ENCODE data around the gene TRIOBP.

TRIOBP gene, protein sequence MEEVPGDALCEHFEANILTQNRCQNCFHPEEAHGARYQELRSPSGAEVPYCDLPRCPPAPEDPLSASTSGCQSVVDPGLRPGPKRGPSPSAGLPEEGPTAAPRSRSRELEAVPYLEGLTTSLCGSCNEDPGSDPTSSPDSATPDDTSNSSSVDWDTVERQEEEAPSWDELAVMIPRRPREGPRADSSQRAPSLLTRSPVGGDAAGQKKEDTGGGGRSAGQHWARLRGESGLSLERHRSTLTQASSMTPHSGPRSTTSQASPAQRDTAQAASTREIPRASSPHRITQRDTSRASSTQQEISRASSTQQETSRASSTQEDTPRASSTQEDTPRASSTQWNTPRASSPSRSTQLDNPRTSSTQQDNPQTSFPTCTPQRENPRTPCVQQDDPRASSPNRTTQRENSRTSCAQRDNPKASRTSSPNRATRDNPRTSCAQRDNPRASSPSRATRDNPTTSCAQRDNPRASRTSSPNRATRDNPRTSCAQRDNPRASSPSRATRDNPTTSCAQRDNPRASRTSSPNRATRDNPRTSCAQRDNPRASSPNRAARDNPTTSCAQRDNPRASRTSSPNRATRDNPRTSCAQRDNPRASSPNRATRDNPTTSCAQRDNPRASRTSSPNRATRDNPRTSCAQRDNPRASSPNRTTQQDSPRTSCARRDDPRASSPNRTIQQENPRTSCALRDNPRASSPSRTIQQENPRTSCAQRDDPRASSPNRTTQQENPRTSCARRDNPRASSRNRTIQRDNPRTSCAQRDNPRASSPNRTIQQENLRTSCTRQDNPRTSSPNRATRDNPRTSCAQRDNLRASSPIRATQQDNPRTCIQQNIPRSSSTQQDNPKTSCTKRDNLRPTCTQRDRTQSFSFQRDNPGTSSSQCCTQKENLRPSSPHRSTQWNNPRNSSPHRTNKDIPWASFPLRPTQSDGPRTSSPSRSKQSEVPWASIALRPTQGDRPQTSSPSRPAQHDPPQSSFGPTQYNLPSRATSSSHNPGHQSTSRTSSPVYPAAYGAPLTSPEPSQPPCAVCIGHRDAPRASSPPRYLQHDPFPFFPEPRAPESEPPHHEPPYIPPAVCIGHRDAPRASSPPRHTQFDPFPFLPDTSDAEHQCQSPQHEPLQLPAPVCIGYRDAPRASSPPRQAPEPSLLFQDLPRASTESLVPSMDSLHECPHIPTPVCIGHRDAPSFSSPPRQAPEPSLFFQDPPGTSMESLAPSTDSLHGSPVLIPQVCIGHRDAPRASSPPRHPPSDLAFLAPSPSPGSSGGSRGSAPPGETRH (N-terminal part only)

DNA sequence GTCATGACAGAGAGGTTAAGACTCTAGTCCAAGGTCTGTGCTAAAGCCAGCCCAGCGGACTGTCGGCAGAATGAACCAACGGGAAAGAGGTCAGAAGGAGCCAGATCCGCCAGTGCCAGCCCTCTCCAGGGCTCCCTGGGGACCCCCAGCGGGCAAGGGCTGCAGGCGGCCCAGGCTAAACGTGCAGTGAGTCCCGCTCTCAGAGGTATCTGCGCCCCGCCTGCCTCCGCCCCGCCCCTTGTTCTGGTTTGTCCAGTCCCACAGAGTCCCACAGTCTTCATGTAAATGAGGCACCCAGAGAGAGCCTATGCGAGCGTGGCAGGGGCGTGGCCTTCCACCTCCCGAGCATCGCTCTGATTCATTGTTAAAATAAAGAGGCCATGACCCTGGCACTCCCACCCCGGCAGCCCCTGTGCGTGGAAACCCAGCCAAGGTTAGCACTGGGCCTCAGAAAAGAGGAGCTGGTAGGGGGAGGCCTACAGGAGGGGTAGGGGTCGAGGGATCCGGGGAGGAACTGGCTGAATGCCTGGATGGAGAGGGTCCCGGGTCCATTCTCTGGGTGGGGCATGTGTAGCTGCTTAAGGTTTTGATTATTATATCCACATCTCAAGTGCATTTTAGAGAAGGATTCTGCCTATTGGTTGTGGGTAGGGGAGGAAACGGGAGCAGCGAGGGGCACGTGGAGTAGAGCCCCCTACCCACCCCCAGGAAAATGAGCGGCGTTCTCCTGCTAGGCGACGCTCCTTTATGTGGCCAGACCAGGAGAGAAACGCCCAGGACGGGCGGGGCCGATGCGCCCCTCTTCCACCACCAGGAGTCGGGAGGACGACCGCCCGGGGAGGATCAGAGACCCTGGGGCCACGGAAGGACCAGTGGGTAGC lies at the start of gene TRIOBP:
Gene TRIOBP (plus strand): TSS at position 392 of the 881 bp plus-strand sequence. CDS start 4,318 bp downstream, outside the sequence.
- TF ChIP-seq, protein P1, sequence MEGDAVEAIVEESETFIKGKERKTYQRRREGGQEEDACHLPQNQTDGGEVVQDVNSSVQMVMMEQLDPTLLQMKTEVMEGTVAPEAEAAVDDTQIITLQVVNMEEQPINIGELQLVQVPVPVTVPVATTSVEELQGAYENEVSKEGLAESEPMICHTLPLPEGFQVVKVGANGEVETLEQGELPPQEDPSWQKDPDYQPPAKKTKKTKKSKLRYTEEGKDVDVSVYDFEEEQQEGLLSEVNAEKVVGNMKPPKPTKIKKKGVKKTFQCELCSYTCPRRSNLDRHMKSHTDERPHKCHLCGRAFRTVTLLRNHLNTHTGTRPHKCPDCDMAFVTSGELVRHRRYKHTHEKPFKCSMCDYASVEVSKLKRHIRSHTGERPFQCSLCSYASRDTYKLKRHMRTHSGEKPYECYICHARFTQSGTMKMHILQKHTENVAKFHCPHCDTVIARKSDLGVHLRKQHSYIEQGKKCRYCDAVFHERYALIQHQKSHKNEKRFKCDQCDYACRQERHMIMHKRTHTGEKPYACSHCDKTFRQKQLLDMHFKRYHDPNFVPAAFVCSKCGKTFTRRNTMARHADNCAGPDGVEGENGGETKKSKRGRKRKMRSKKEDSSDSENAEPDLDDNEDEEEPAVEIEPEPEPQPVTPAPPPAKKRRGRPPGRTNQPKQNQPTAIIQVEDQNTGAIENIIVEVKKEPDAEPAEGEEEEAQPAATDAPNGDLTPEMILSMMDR (IDR thresholded peaks at IDR 0.05): peak; percentile 28
- Mint-ChIP-seq H3K27ac (peak within 1 kb of the TSS; percentile 98), H3K9me3 (no peaks in the 10 kb centered on the region), H3K4me3 (peak within 1 kb of the TSS; percentile 89), H3K4me1 (peaks cover 35% of the 10 kb centered on the region), H3K27me3 (ENCODE audit: low read depth, poor library complexity) (peaks cover 5% of the 10 kb centered on the region), H3K36me3 (ENCODE audit: low read depth) (peaks cover 21% of the 10 kb centered on the region)
- peak; percentile 99 for DNase-seq

GRCh38 chr22:37647317-37647716 lies 49.5 kb upstream of the TRIOBP start:
- no peak for DNase-seq
- H3K9me3 Mint-ChIP-seq: no peaks in the 10 kb centered on the region
- no peak overlapping the region for H3K27ac Mint-ChIP-seq
- peaks cover 34% of the 10 kb centered on the region for H3K36me3 Mint-ChIP-seq (ENCODE audit: low read depth)
- TF ChIP-seq, protein P1 (IDR thresholded peaks at IDR 0.05): no peak
- no peaks in the 10 kb centered on the region for H3K27me3 Mint-ChIP-seq (ENCODE audit: low read depth, poor library complexity)
- H3K4me1 Mint-ChIP-seq: peaks cover 7% of the 10 kb centered on the region
- H3K4me3 Mint-ChIP-seq: no peak overlapping the region

- DNase-seq: no peak
- TF ChIP-seq, protein P1 (IDR thresholded peaks at IDR 0.05): no peak
- no peak overlapping the region for H3K4me3 Mint-ChIP-seq
- no peak overlapping the region for H3K27ac Mint-ChIP-seq
- no peaks in the 10 kb centered on the region for H3K27me3 Mint-ChIP-seq (ENCODE audit: low read depth, poor library complexity)
- no peaks in the 10 kb centered on the region for H3K9me3 Mint-ChIP-seq
- peaks cover 7% of the 10 kb centered on the region for H3K4me1 Mint-ChIP-seq
- H3K36me3 Mint-ChIP-seq (ENCODE audit: low read depth): peaks cover 40% of the 10 kb centered on the region
Measured at GRCh38 chr22:37647928-37648327, 48.9 kb upstream of the TRIOBP start.

- Mint-ChIP-seq H3K4me3 (no peak overlapping the region), H3K4me1 (no peaks in the 10 kb centered on the region), H3K27me3 (ENCODE audit: low read depth, poor library complexity) (no peaks in the 10 kb centered on the region), H3K27ac (no peak overlapping the region), H3K36me3 (ENCODE audit: low read depth) (peaks cover 35% of the 10 kb centered on the region), H3K9me3 (no peaks in the 10 kb centered on the region)
- TF ChIP-seq, protein P1 (IDR thresholded peaks at IDR 0.05): no peak
- DNase-seq: no peak
Measured at GRCh38 chr22:37650463-37651136, 46.2 kb upstream of the TRIOBP start.

Data from nephron progenitor cell (in vitro differentiated cells).